SK-N-MC (cell line): ENCODE results near the gene TTC22.

Source experiments
- EZH2 ChIP-seq: fragments of 200-600 bp; sonication (generic); IDR thresholded peaks from one replicate; pipeline ENCODE4 v1.6.1; 2017; ENCODE audit warnings: antibody characterized with exemption
- FOXP2 ChIP-seq: optimal IDR thresholded peaks from 2 replicates; pipeline ENCODE3; 2011; ENCODE audit warnings: mild to moderate bottlenecking, moderate library complexity; ENCODE audit not compliant: insufficient read depth; ENCODE audit errors: extremely low read length, control extremely low read depth
- POLR2AphosphoS5 ChIP-seq: IDR thresholded peaks from 2 replicates; pipeline ENCODE4 v1.6.1; 2012; ENCODE audit warnings: mild to moderate bottlenecking, low read depth, low read length, borderline replicate concordance

DNA sequence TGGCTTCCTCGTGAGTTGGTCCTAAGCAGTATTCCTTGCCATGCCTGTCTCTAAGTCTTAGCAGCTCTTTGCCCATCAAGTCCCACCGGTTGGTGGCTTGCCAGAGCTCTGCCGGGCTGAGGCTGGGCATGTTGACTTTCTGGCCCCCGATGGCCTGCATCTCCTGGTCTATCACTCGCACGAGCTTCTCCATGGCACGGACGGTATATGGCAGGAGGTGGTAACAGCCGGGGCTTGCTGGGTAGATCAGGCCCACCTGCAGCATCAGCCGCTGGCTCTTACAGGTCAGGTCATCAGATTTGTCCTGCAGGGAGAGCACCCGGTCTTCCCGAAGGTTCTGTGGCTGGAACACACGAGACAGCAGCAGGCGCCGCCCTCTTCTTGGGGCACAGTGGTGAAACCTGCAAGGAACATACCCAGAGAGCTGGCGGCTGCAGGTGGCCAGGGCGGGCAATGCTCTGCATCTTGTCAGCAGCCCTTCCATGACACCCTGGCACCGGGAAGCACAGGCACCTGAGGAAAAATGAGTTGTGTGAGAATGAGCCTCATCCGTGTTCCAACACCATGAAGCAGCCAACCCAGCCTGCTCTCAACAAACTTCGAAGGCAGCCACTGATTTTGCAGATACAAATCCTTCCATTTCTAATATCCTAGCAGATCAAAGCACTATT lies 42.3 kb downstream of the TTC22 start:
- TF ChIP-seq EZH2 (no peak), POLR2AphosphoS5 (no peak), FOXP2 (no peak)
